Measurements from ENCODE around the gene HOXC4.

Gene HOXC4

GRCh38 chr12:54022960-54023884 is 30.4 kb upstream of the HOXC4 start:
- no peak for DNase-seq (ENCODE audit: low spot score)
- TF ChIP-seq CTCF (IDR thresholded peaks at IDR 0.05; ENCODE audit: extremely low read depth, missing control alignments) = no peak

GRCh38 chr12:54024127-54024526 is 29.5 kb upstream of the HOXC4 start:
- DNase-seq (ENCODE audit: low spot score) = no peak
- TF ChIP-seq CTCF (IDR thresholded peaks at IDR 0.05; ENCODE audit: extremely low read depth, missing control alignments) = no peak

- no peak for DNase-seq (ENCODE audit: low spot score)
- TF ChIP-seq CTCF (IDR thresholded peaks at IDR 0.05; ENCODE audit: extremely low read depth, missing control alignments) = no peak
Measured at GRCh38 chr12:54024581-54025305, 28.9 kb upstream of the HOXC4 start.

- no peak for TF ChIP-seq CTCF (IDR thresholded peaks at IDR 0.05; ENCODE audit: extremely low read depth, missing control alignments)
- no peak for DNase-seq (ENCODE audit: low spot score)
Measured at GRCh38 chr12:54025499-54026405, 27.9 kb upstream of the HOXC4 start.

GRCh38 chr12:54026640-54027441 is 26.8 kb upstream of the HOXC4 start:
- no peak for TF ChIP-seq CTCF (IDR thresholded peaks at IDR 0.05; ENCODE audit: extremely low read depth, missing control alignments)
- DNase-seq (ENCODE audit: low spot score) = no peak

GRCh38 chr12:54027442-54027786 is 26.2 kb upstream of the HOXC4 start:
- no peak for TF ChIP-seq CTCF (IDR thresholded peaks at IDR 0.05; ENCODE audit: extremely low read depth, missing control alignments)

More at GRCh38 chr12:54027442-54027786, 26.2 kb upstream of the HOXC4 start:
- DNase-seq (ENCODE audit: low spot score) = no peak

All from GM20000 (cell line).